ENCODE data around the gene MED9.
"Not testable (repeated sequence)": the region's sequence is repeated elsewhere in the genome, so short reads cannot be mapped to it uniquely, and the experiment has no call there.

MED9 gene

GRCh38 chr17:17456251-17456650 is 20.5 kb upstream of the MED9 start:
- no peak for DNase-seq

GRCh38 chr17:17457680-17458079 is 19.1 kb upstream of the MED9 start:
- no peak for DNase-seq

GRCh38 chr17:17460038-17460437 is 16.8 kb upstream of the MED9 start:
- DNase-seq: no peak

- DNase-seq: no peak
These were observed 14.6 kb upstream of the MED9 start for GRCh38 chr17:17462048-17462824.

GRCh38 chr17:17463821-17464220 is 13.0 kb upstream of the MED9 start:
- no peak for DNase-seq

- DNase-seq: not testable (repeated sequence)
These were observed 10.9 kb upstream of the MED9 start for GRCh38 chr17:17465878-17466277.

- DNase-seq: no peak
These were observed 10.3 kb upstream of the MED9 start for GRCh38 chr17:17466511-17466910.

- DNase-seq: no peak
These were observed 9.8 kb upstream of the MED9 start for GRCh38 chr17:17467016-17467415.

GRCh38 chr17:17467720-17468119 is 9.1 kb upstream of the MED9 start:
- no peak for DNase-seq

GRCh38 chr17:17468217-17469010 is 8.4 kb upstream of the MED9 start:
- no peak for DNase-seq

GRCh38 chr17:17469358-17469757 is 7.4 kb upstream of the MED9 start:
- no peak for DNase-seq

GRCh38 chr17:17469996-17470395 is 6.8 kb upstream of the MED9 start:
- no peak for DNase-seq

- DNase-seq: no peak
These were observed 4.4 kb upstream of the MED9 start for GRCh38 chr17:17472333-17472920.

- no peak for DNase-seq
These were observed 2.5 kb upstream of the MED9 start for GRCh38 chr17:17474341-17474740.

GRCh38 chr17:17479209-17479608 is 2.4 kb downstream of the MED9 start:
- no peak for DNase-seq

- DNase-seq: no peak
These were observed 3.9 kb downstream of the MED9 start for GRCh38 chr17:17480593-17481148.

GRCh38 chr17:17481860-17482259 is 5.1 kb downstream of the MED9 start:
- no peak for DNase-seq

GRCh38 chr17:17484451-17484899 is 7.7 kb downstream of the MED9 start:
- no peak for DNase-seq

GRCh38 chr17:17485420-17485819 is 8.6 kb downstream of the MED9 start:
- DNase-seq: no peak

- DNase-seq: not testable (repeated sequence)
These were observed 9.6 kb downstream of the MED9 start for GRCh38 chr17:17486416-17486815.

- no peak for DNase-seq
These were observed 11.2 kb downstream of the MED9 start for GRCh38 chr17:17487998-17488397.

GRCh38 chr17:17491031-17491471 is 14.3 kb downstream of the MED9 start:
- DNase-seq: no peak

GRCh38 chr17:17491546-17491988 is 14.8 kb downstream of the MED9 start:
- DNase-seq: no peak
